HepG2 (cell line): Measurements from ENCODE around the gene KIAA1328. TPM values are rescaled to one million over a fixed set of nuclear protein-coding genes. Genes with fewer than 3 reads are reported as not detected.

Source experiments
- ATAC-seq: fragments of 200-7000 bp; cut with Tn5 transposase; 3 replicates; pipeline ENCODE4 v1.9.1; 2020; ENCODE audit warnings: mild to moderate bottlenecking, moderate library complexity
- BruUV-seq: library from RNA; stranded (reverse); fragments of 400-500 nt; replicated peaks from 2 replicates; lab custom pipeline; 2021; lab: Mats Ljungman, UMichigan
- CTCF ChIA-PET: fragments of 300-600 bp; formaldehyde crosslinking; extraction: SDS; loops from one replicate; lab custom pipeline; 2021; ENCODE audit warnings: low total read pairs, inconsistent platforms, low intra/inter-chr PET ratio; lab: Yijun Ruan, JAX
- POLR2A ChIA-PET: fragments of 350-600 bp; sonication (Branson Sonifier 250); formaldehyde crosslinking; loops from one replicate; lab custom pipeline; 2020; ENCODE audit warnings: antibody characterized with exemption, inconsistent platforms; lab: Yijun Ruan, JAX
- DNase-seq: peaks from one replicate; pipeline ENCODE4 v3.0.0-alpha.2; 2015; ENCODE audit warnings: low spot score
- FAIRE-seq: peaks from 3 replicates; lab custom pipeline; 2011; peaks lifted over from hg19 to GRCh38; lab: Jason Lieb, UNC
- H2AFZ ChIP-seq: one replicate; pipeline ENCODE4 v1.6.1; 2011; ENCODE audit warnings: low read length, inconsistent platforms
- H3K27ac ChIP-seq: fragments of 300-600 bp; 3 replicates; pipeline ENCODE4 v1.8.0; 2011; ENCODE audit warnings: mixed run types, mild to moderate bottlenecking, mixed read lengths, low read length, inconsistent platforms; ENCODE audit not compliant: insufficient read depth; ENCODE audit errors: extremely low read length
- H3K27me3 ChIP-seq, 2 experiments: fragments of 200-600 bp in 1 of 2; 2 replicates in 1 of 2; 3 replicates in 1 of 2; pipeline versions ENCODE4 v1.6.0 to v1.8.0; 2011; ENCODE audit warnings: low read length in 2 of 2, mild to moderate bottlenecking in 2 of 2, moderate library complexity in 2 of 2, inconsistent platforms in 1 of 2; ENCODE audit not compliant: insufficient read depth in 2 of 2, control insufficient read depth in 1 of 2
- H3K36me3 ChIP-seq, 2 experiments: fragments of 200-600 bp in 1 of 2; replicated peaks in 1 of 2; 2 replicates in 1 of 2; 3 replicates in 1 of 2; pipeline versions ENCODE4 v1.5.1 to v1.8.0; 2011; ENCODE audit warnings: low read length in 2 of 2, inconsistent platforms in 1 of 2; ENCODE audit not compliant: insufficient read depth in 2 of 2, control insufficient read depth in 1 of 2
- H3K4me1 ChIP-seq: 2 replicates; pipeline ENCODE4 v1.5.1; 2012; ENCODE audit warnings: low read length, inconsistent platforms; ENCODE audit not compliant: insufficient read depth
- H3K4me2 ChIP-seq: 2 replicates; pipeline ENCODE4 v1.6.0; 2011; ENCODE audit warnings: low read depth, low read length, inconsistent platforms
- H3K4me3 ChIP-seq, 3 experiments: fragments of 200-600 bp in 1 of 3; sonication (generic), shearing (Covaris generic) in 1 of 3; replicated peaks in 1 of 3; 2 replicates each; pipeline ENCODE4 v1.5.1; 2011 to 2016; ENCODE audit warnings: low read length in 3 of 3, inconsistent platforms in 2 of 3, low read depth in 2 of 3, mild to moderate bottlenecking in 2 of 3, control low read depth in 1 of 3, mixed read lengths in 1 of 3; ENCODE audit not compliant: insufficient read depth in 1 of 3
- H3K79me2 ChIP-seq: one replicate; pipeline ENCODE4 v1.6.1; 2011; ENCODE audit warnings: low read length, inconsistent platforms; ENCODE audit not compliant: insufficient read depth
- H3K9ac ChIP-seq: 2 replicates; pipeline ENCODE4 v1.6.0; 2011; ENCODE audit warnings: mild to moderate bottlenecking, low read depth, low read length, inconsistent platforms; ENCODE audit not compliant: insufficient read depth
- H3K9me3 ChIP-seq: 2 replicates; pipeline ENCODE4 v1.5.1; 2012; ENCODE audit warnings: mild to moderate bottlenecking, low read length
- H4K20me1 ChIP-seq: 2 replicates; pipeline ENCODE4 v1.6.0; 2011; ENCODE audit warnings: inconsistent platforms, mild to moderate bottlenecking, low read length, moderate library complexity; ENCODE audit not compliant: insufficient read depth
- CEBPB ChIP-seq: IDR thresholded peaks from 2 replicates; pipeline ENCODE4 v1.6.1; 2011; ENCODE audit warnings: low read depth, low read length, improper control_type of control experiment, borderline replicate concordance
- CREBL2 ChIP-seq: sonication (generic); formaldehyde crosslinking; IDR thresholded peaks from 2 replicates; pipeline ENCODE4 v1.8.1; 2023; ENCODE audit warnings: missing genetic modification reagents, mild to moderate bottlenecking, borderline replicate concordance
- ELK4 ChIP-seq: sonication (generic); formaldehyde crosslinking; IDR thresholded peaks from 2 replicates; pipeline ENCODE4 v1.9.0; 2021; ENCODE audit warnings: missing genetic modification reagents, borderline replicate concordance
- NR2F6 ChIP-seq, 2 experiments: IDR thresholded peaks; 2 replicates each; pipeline ENCODE4 v1.6.1; 2016; ENCODE audit warnings: antibody characterized with exemption in 1 of 2, mild to moderate bottlenecking in 1 of 2
- RBM22 ChIP-seq: fragments of 200-400 bp; formaldehyde crosslinking; optimal IDR thresholded peaks from 2 replicates; pipeline ENCODE3; 2017; ENCODE audit warnings: mild to moderate bottlenecking, low read length, moderate library complexity
- XRCC5 ChIP-seq: fragments of 200-400 bp; formaldehyde crosslinking; optimal IDR thresholded peaks from 2 replicates; pipeline ENCODE3; 2017; ENCODE audit warnings: mild to moderate bottlenecking, low read length
- ZBTB43 ChIP-seq: sonication (generic); formaldehyde crosslinking; conservative IDR thresholded peaks from 2 replicates; pipeline ENCODE4 v1.4.0; 2020; ENCODE audit warnings: missing genetic modification reagents
- ZFP62 ChIP-seq: sonication (generic); formaldehyde crosslinking; IDR thresholded peaks from 2 replicates; pipeline ENCODE4 v1.4.0; 2020; ENCODE audit warnings: missing genetic modification reagents
- ZFP82 ChIP-seq: sonication (generic); formaldehyde crosslinking; IDR thresholded peaks from 2 replicates; pipeline ENCODE4 v1.5.1; 2020; ENCODE audit warnings: mild to moderate bottlenecking, missing genetic modification reagents, borderline replicate concordance
- ZNF337 ChIP-seq: sonication (generic); formaldehyde crosslinking; IDR thresholded peaks from 2 replicates; pipeline ENCODE4 v1.5.1; 2020; ENCODE audit warnings: missing genetic modification reagents, low read depth, mild to moderate bottlenecking, borderline replicate concordance
- ZNF749 ChIP-seq: sonication (generic); formaldehyde crosslinking; IDR thresholded peaks from 2 replicates; pipeline ENCODE4 v1.8.0; 2022; ENCODE audit warnings: mild to moderate bottlenecking, missing genetic modification reagents, moderate library complexity, borderline replicate concordance
- WGBS: methylation state at CpG from one replicate; pipeline ENCODE4 v1.1.6; 2017; ENCODE audit warnings: low lambda C conversion rate; 5-methylcytosine and 5-hydroxymethylcytosine counted together
- in situ Hi-C: cut with HindIII; loops from 2 replicates; pipeline ENCODE4 v1.10.0; 2017; ENCODE audit warnings: low pct_unique_long_range_greater_than_20kb; ENCODE audit not compliant: extremely low pct_ligation_motif_present
- intact Hi-C: fragments of 100-400 bp; cut with micrococcal nuclease; formaldehyde crosslinking; loops from one replicate; pipeline ENCODE4 v1.10.0; 2022; ENCODE audit not compliant: unreplicated experiment
- polyA plus RNA-seq, 8 experiments: library from polyadenylated mRNA; depleted of rRNA in 3 of 8; stranded (reverse) in 7 of 8; unstranded in 1 of 8; fragments of >200 nt; fragmentation: Illumina TruSeq in 4 of 8; extraction: Trizol in 4 of 8; gene quantifications; 2 replicates each; pipeline versions ENCODE4 v1.2.1 to v1.2.3, GENCODE V29; 2011 to 2016; ENCODE audit warnings: low read depth in 4 of 8, missing spikeins in 1 of 8, mixed read lengths in 1 of 8; ENCODE audit not compliant: insufficient read depth in 1 of 8
- total RNA-seq, 5 experiments: library from RNA; depleted of rRNA; stranded (reverse); fragments of >200 nt; fragmentation: Illumina TruSeq; extraction: Trizol; gene quantifications; 2 replicates each; pipeline ENCODE4 v1.2.3, GENCODE V29; 2016; ENCODE audit warnings: low read depth in 1 of 5
- TF ChIP-seq, protein P1 (sequence below): sonication (generic); IDR thresholded peaks from 2 replicates; pipeline ENCODE4 v1.6.1; 2016; ENCODE audit warnings: low read depth, borderline replicate concordance

KIAA1328 gene
- total and polyA plus RNA-seq, 2 of the 13 experiments (the other 11 are each of a cell fraction or from before 2014, with no cell fraction given): 4.1 to 6.0 TPM

- TF ChIP-seq, protein P1, sequence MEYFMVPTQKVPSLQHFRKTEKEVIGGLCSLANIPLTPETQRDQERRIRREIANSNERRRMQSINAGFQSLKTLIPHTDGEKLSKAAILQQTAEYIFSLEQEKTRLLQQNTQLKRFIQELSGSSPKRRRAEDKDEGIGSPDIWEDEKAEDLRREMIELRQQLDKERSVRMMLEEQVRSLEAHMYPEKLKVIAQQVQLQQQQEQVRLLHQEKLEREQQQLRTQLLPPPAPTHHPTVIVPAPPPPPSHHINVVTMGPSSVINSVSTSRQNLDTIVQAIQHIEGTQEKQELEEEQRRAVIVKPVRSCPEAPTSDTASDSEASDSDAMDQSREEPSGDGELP: no peak
- TF ChIP-seq RBM22: no peak
- no peak for TF ChIP-seq NR2F6 (IDR thresholded peaks at IDR 0.05)
- no peak for TF ChIP-seq NR2F6 (CRISPR knock-in tag; IDR thresholded peaks at IDR 0.05)
Measured at GRCh38 chr18:36825526-36825925, 3.4 kb upstream of the KIAA1328 start (continued).

DNA sequence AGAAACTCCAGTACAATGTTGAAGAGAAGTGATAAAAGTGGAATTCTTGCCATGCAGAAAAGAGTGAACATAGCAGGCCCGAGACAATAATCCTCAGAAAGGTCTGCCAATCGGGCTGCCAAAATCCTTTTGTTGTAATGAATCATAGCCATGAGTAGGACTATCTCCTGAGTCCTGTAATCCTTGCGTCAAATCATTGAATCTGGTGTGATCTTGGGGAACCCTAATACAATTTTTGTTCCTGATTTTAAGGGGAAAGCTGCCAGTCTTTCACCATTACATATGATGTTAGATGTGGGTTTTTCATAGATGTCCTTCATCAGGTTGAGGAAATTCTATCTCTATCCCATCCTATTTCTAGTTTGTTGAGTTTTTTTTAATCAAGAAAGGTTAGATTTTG is 2.4 kb upstream of the KIAA1328 start:
- Histone ChIP-seq H3K27ac (no peak overlapping the region), H3K4me1 (peaks cover 28% of the 10 kb centered on the region), H4K20me1 (no peaks in the 10 kb centered on the region), H2AFZ (no peak overlapping the region)
- POLR2A ChIA-PET: no interaction called here
- WGBS: 98% methylated on average over 3 of the region's 3 CpGs
- intact Hi-C loops: no loop called here
- TF ChIP-seq, protein P1: no peak
- TF ChIP-seq ZFP62 (no peak), XRCC5 (no peak), CREBL2 (CRISPR knock-in tag) (no peak), ZFP82 (no peak), ELK4 (no peak), CEBPB (no peak), ZBTB43 (CRISPR knock-in tag) (no peak), ZNF337 (CRISPR knock-in tag) (no peak), ZNF749 (no peak)
- TF ChIP-seq, all 625 proteins: peak for 0
- no peak overlapping the region for H3K4me3 ChIP-seq
- H3K79me2 ChIP-seq: peaks cover 13% of the 10 kb centered on the region
- no peak overlapping the region for H3K4me2 ChIP-seq
- H3K36me3 ChIP-seq: no peaks in the 10 kb centered on the region; a peak in 1 of 5 replicates
- H3K27me3 ChIP-seq: no peaks in the 10 kb centered on the region; a peak in 1 of 5 replicates
- DNase-seq (no peak), FAIRE-seq (no peak), ATAC-seq (no peak)
- CTCF ChIA-PET: no interaction called here
- no TSS peak for BruUV-seq
- no peaks in the 10 kb centered on the region for H3K9me3 ChIP-seq
- in situ Hi-C loops: no loop called here
- no peak overlapping the region for H3K9ac ChIP-seq
